GM19397 (cell line): ENCODE data around the gene KARS1.
"Not testable (repeated sequence)": the region's sequence is repeated elsewhere in the genome, so short reads cannot be mapped to it uniquely, and the experiment has no call there.

Source experiments
- ATAC-seq: cut with Tn5 transposase; IDR thresholded peaks from one replicate; pipeline ENCODE4 v1.9.1; 2021; ENCODE audit warnings: mild to moderate bottlenecking, moderate library complexity; ENCODE audit not compliant: unreplicated experiment

KARS1 gene

GRCh38 chr16:75626806-75627205 is 20.7 kb downstream of the KARS1 start:
- ATAC-seq, result no peak

GRCh38 chr16:75624921-75625334 is 22.5 kb downstream of the KARS1 start:
- no peak for ATAC-seq

- peak; percentile 95 for ATAC-seq
These were observed 24.5 kb downstream of the KARS1 start, which contains the start of gene ADAT1 for GRCh38 chr16:75622761-75623605. ADAT1 (minus strand) TSS chr16:75623281; CDS start chr16:75620799, 2,482 bp downstream.

- ATAC-seq, result no peak
These were observed 26.3 kb downstream of the KARS1 start for GRCh38 chr16:75621170-75621477.

- ATAC-seq, result no peak
These were observed 26.9 kb downstream of the KARS1 start for GRCh38 chr16:75620326-75621169.

- no peak for ATAC-seq
These were observed 28.7 kb downstream of the KARS1 start for GRCh38 chr16:75618780-75619179.

- no peak for ATAC-seq
These were observed 30.3 kb downstream of the KARS1 start for GRCh38 chr16:75617121-75617520.

- no peak for ATAC-seq
These were observed 30.9 kb downstream of the KARS1 start for GRCh38 chr16:75616521-75617010.

- no peak for ATAC-seq
These were observed 31.8 kb downstream of the KARS1 start for GRCh38 chr16:75615619-75616018.

- ATAC-seq, result no peak
These were observed 33.2 kb downstream of the KARS1 start for GRCh38 chr16:75614066-75614897.

GRCh38 chr16:75606507-75606906 is 41.0 kb downstream of the KARS1 start:
- no peak for ATAC-seq

GRCh38 chr16:75603241-75603640 is 44.2 kb downstream of the KARS1 start:
- no peak for ATAC-seq

GRCh38 chr16:75599452-75600277 is 47.8 kb downstream of the KARS1 start:
- ATAC-seq, result no peak

- no peak for ATAC-seq
These were observed 53.3 kb downstream of the KARS1 start for GRCh38 chr16:75593825-75594820.

GRCh38 chr16:75593308-75593707 is 54.2 kb downstream of the KARS1 start:
- no peak for ATAC-seq

- not testable (repeated sequence) for ATAC-seq
These were observed 55.5 kb downstream of the KARS1 start for GRCh38 chr16:75591927-75592326.

- no peak for ATAC-seq
These were observed 56.3 kb downstream of the KARS1 start for GRCh38 chr16:75590920-75591843.

- ATAC-seq, result no peak
These were observed 58.2 kb downstream of the KARS1 start for GRCh38 chr16:75589306-75589705.
